ENCODE measurements around the gene DDIT4.
A peak's percentile ranks its signal among the peaks of the same experiment; 100 is the strongest.

The DDIT4 gene

DNA sequence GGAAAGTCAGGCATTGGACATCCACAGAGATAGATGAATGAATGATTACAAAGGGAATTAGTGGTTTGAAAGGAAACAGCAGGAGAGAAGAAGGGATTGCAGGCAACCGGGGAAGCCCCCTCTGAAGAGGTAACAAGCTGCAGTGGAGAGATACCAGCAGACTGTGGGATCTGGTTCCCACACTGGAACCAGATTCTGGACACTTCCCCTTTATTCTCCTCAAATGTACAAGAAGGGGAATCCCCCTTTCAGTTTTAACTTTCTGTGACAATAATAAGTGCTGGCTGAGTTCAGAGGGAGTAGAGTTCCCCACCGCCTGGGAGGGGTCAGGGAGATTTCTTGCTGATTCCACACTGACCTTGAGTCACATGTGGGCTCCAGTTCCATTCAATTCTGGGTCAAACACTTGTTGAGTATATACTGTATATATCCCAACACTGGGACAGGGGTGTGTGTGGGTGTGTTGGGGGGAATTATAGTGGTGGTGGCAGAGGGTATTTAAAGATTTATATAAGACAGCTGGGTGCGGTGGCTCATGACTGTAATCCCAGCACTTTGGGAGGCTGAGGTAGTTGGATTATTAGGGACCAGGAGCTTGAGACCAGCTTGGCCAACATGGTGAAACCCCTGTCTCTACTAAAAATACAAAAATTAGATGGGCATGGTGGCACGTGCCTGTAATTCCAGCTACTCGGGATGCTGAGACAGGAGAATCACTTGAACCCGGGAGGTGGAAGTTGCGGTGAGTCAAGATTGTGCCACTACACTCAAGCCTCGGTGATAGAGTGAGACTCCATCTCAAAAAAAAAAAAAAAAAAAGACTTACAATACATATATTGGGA is 16.5 kb upstream of the DDIT4 start:
- in situ Hi-C loops (cut with MboI; ENCODE audit: low sequenced_read_pairs, unreplicated experiment): no loop called here
- TF ChIP-seq, protein P1, sequence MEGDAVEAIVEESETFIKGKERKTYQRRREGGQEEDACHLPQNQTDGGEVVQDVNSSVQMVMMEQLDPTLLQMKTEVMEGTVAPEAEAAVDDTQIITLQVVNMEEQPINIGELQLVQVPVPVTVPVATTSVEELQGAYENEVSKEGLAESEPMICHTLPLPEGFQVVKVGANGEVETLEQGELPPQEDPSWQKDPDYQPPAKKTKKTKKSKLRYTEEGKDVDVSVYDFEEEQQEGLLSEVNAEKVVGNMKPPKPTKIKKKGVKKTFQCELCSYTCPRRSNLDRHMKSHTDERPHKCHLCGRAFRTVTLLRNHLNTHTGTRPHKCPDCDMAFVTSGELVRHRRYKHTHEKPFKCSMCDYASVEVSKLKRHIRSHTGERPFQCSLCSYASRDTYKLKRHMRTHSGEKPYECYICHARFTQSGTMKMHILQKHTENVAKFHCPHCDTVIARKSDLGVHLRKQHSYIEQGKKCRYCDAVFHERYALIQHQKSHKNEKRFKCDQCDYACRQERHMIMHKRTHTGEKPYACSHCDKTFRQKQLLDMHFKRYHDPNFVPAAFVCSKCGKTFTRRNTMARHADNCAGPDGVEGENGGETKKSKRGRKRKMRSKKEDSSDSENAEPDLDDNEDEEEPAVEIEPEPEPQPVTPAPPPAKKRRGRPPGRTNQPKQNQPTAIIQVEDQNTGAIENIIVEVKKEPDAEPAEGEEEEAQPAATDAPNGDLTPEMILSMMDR (IDR thresholded peaks at IDR 0.05; ENCODE audit: borderline replicate concordance, control extremely low read depth, extremely low read depth, insufficient read depth, missing control alignments): no peak
- peak; percentile 69 for DNase-seq (ENCODE audit: low spot score)

DNA sequence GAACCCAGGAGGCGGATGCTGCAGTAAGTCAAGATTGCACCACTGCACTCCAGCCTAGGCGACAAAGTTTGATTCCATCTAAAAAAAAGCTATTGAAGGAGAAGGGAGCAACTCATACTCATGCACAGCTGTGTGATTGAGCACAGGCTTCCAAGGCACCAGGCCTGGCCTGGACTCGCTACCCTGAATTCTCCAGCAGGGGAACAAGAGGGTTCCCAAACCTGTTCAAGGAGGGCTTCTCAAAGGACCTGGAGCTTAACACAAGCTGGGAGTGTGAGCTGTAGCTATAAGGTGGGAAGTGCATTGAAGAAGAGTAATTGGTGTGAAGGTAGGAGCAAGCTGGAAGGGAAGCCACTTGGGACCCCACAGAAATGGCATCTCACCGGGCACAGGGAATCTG is 15.1 kb upstream of the DDIT4 start:
- TF ChIP-seq, protein P1 (IDR thresholded peaks at IDR 0.05; ENCODE audit: borderline replicate concordance, control extremely low read depth, extremely low read depth, insufficient read depth, missing control alignments): no peak
- in situ Hi-C loops (cut with MboI; ENCODE audit: low sequenced_read_pairs, unreplicated experiment): no loop called here
- no peak for DNase-seq (ENCODE audit: low spot score)

DNA sequence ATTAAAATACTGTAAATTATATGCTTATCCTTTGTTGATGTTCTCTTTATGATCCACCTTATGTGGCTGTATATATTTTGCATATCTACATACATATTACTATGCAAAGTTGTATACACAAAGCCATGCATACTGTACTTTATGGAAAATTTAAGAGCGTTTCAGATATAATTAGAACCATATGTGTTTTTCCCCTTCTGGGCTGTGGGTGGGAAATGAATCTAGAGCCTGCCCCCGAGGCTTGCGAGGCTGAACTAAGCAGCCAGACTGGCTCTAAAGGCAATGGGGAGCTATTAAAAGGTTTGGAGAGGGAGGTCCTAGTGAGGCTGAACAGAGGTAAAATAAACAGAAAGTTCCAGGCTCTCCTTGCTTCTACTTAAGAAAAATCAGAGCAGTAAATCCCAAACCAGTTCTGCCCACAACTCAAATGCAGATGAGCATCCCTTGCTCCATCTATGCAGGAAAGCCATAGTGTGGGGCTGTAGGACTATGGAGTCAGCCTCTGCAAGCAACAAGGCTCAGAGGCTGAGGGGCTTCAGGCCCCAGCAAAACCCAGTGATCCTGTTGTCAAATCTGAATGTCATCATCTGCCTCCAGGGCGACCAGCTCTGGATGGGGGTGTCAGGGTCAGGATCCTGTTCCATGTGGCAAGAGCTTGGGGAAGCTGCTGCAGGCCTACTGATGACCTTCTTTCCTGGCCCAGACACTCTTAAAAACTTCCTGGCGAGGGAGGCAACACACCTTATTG is 14.1 kb upstream of the DDIT4 start:
- in situ Hi-C loops (cut with MboI; ENCODE audit: low sequenced_read_pairs, unreplicated experiment): no loop called here
- peak; percentile 54 for DNase-seq (ENCODE audit: low spot score)
- TF ChIP-seq, protein P1 (IDR thresholded peaks at IDR 0.05; ENCODE audit: borderline replicate concordance, control extremely low read depth, extremely low read depth, insufficient read depth, missing control alignments): no peak

DNA sequence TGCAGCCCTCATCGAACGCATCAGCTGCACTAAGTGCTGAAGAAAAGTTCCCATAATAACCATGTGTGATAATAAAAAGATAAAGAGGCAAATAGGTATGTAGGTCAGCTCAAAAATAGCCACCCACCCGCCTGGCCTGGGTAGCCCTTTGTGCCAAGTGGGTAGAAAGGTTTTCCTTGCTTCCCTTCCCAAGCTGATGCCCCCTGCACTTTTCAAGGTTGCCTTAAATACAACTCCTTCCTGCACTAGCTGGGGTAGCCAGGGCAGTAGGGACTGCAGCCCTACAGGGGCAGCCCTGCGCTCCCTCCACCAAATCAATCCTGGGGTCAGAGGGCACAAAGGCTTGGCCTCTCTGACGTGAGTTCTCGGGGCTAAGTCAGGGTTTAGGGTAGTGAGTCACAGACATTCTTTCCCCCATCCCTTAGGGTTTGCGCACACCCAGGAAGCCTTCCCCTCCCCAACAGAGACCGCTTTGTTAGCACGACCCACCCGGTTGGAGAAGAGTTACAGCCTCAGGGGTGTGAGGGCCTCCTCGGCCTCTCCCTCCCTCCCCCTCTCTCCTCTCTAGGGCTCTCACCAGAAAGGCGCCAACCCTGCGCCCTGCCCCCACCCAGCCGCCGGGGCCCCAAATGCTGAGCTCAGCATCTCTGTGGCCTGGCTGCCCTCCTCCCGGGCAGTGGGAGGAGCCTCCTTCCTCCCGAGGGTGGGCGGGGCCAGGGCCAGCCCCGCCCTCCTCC is 13.3 kb upstream of the DDIT4 start:
- TF ChIP-seq, protein P1 (IDR thresholded peaks at IDR 0.05; ENCODE audit: borderline replicate concordance, control extremely low read depth, extremely low read depth, insufficient read depth, missing control alignments): no peak
- in situ Hi-C loops (cut with MboI; ENCODE audit: low sequenced_read_pairs, unreplicated experiment): no loop called here
- peak; percentile 93 for DNase-seq (ENCODE audit: low spot score)

DNA sequence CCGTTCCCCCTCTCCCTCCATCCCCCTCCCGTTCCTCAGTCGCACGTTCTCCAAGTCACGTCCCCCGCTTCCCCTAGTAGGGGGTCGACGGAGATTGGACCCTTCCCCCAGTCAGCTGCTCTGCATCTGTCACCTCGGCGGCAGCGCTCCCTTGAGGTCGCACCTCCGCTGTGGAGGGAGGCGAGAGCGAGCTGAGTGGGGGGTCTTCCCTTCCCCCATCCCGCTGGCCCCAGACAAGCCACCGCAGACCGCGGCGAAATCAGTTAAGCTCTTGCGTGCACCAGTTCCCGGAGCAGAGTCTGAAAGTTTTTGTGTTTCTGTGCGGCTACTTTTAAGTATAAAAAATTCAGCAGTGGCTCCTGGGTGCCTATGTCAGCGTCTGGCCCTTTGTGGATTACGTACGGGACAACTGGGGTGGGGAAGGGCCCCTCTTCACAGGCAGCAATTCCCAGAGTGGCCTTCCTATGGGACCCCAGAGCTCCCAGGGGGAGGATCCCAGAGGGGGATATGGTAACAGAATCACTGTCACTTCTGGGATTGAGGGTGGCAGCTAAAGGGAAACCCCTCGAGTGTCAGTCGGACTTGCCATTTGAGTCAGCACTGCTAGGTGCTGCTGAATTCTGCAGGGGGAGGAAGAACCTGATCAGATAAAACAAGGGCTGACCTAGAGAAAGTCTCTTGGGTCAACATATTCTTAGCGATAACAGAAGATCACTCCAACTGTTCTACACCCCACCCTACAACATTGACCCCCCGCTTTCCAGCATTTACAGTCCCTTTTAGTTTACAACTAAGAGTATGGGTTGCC is 12.5 kb upstream of the DDIT4 start:
- peak; percentile 78 for DNase-seq (ENCODE audit: low spot score)
- in situ Hi-C loops (cut with MboI; ENCODE audit: low sequenced_read_pairs, unreplicated experiment): no loop called here
- TF ChIP-seq, protein P1 (IDR thresholded peaks at IDR 0.05; ENCODE audit: borderline replicate concordance, control extremely low read depth, extremely low read depth, insufficient read depth, missing control alignments): peak; percentile 22

Measured in GM13976 (cell line).